WTC11 (cell line): ENCODE measurements around the gene SCGB1C1. TPM values are rescaled to one million over a fixed set of nuclear protein-coding genes. Genes with fewer than 3 reads are reported as not detected.
A peak's percentile ranks its signal among the peaks of the same experiment; 100 is the strongest.

ENCODE experiments used
- ATAC-seq: fragments of 200-7000 bp; cut with Tn5 transposase; 2 replicates; pipeline ENCODE4 v1.10.0; 2021; ENCODE audit warnings: mild to moderate bottlenecking, moderate library complexity
- CTCF ChIA-PET: fragments of 300-600 bp; sonication (Branson Sonifier 250); formaldehyde crosslinking; loops from one replicate; lab custom pipeline; 2021; ENCODE audit warnings: antibody characterized with exemption; lab: Charles Lee
- POLR2A ChIA-PET: fragments of 350-600 bp; sonication (Branson Sonifier 250); formaldehyde crosslinking; loops from one replicate; lab custom pipeline; 2021; ENCODE audit warnings: antibody characterized with exemption; lab: Charles Lee
- DNase-seq: peaks from one replicate; pipeline ENCODE4 v3.0.0; 2021; ENCODE audit warnings: low spot score
- H3K27ac Mint-ChIP-seq: 2 replicates; pipeline ENCODE4 v1.8.0; 2021; ENCODE audit warnings: mixed read lengths
- H3K27me3 Mint-ChIP-seq: 2 replicates; pipeline ENCODE4 v1.8.0; 2021; ENCODE audit warnings: low read depth, mild to moderate bottlenecking, moderate library complexity, mixed read lengths
- H3K36me3 Mint-ChIP-seq: 2 replicates; pipeline ENCODE4 v1.8.0; 2021; ENCODE audit warnings: mixed read lengths
- H3K4me1 Mint-ChIP-seq: 2 replicates; pipeline ENCODE4 v1.8.0; 2022; ENCODE audit warnings: mixed read lengths
- H3K4me3 Mint-ChIP-seq: 2 replicates; pipeline ENCODE4 v1.8.0; 2021; ENCODE audit warnings: mild to moderate bottlenecking, moderate library complexity, mixed read lengths
- H3K9me3 Mint-ChIP-seq: 2 replicates; pipeline ENCODE4 v1.8.0; 2021; ENCODE audit warnings: mixed read lengths
- ATF1 ChIP-seq: sonication (generic); formaldehyde crosslinking; IDR thresholded peaks from 2 replicates; pipeline ENCODE4 v1.8.1; 2023; ENCODE audit warnings: mild to moderate bottlenecking, moderate library complexity, missing genetic modification reagents
- E2F5 ChIP-seq: sonication (generic); formaldehyde crosslinking; IDR thresholded peaks from 2 replicates; pipeline ENCODE4 v1.8.1; 2022; ENCODE audit warnings: mild to moderate bottlenecking, moderate library complexity, missing genetic modification reagents
- ELF4 ChIP-seq: sonication (generic); formaldehyde crosslinking; IDR thresholded peaks from 2 replicates; pipeline ENCODE4 v1.8.1; 2022; ENCODE audit warnings: low read depth, mild to moderate bottlenecking, moderate library complexity, missing genetic modification reagents
- ETV6 ChIP-seq: sonication (generic); formaldehyde crosslinking; IDR thresholded peaks from 2 replicates; pipeline ENCODE4 v1.8.1; 2022; ENCODE audit warnings: mild to moderate bottlenecking, missing genetic modification reagents
- FOXJ3 ChIP-seq: sonication (generic); formaldehyde crosslinking; IDR thresholded peaks from 2 replicates; pipeline ENCODE4 v1.9.0; 2021; ENCODE audit warnings: missing genetic modification reagents, mild to moderate bottlenecking, borderline replicate concordance
- GABPB1 ChIP-seq: sonication (generic); formaldehyde crosslinking; IDR thresholded peaks from 2 replicates; pipeline ENCODE4 v1.8.1; 2023; ENCODE audit warnings: mild to moderate bottlenecking, missing genetic modification reagents
- IRF2 ChIP-seq: sonication (generic); formaldehyde crosslinking; IDR thresholded peaks from 2 replicates; pipeline ENCODE4 v1.8.0; 2022; ENCODE audit warnings: low read depth, missing genetic modification reagents, borderline replicate concordance
- MAX ChIP-seq: sonication (generic); formaldehyde crosslinking; IDR thresholded peaks from 2 replicates; pipeline ENCODE4 v1.8.0; 2022; ENCODE audit warnings: mild to moderate bottlenecking, missing genetic modification reagents
- NFATC4 ChIP-seq: fragments of 250-450 bp; sonication (Bioruptor Pico); IDR thresholded peaks from 2 replicates; pipeline ENCODE4 v1.9.0; 2021; ENCODE audit warnings: mild to moderate bottlenecking
- PRDM15 ChIP-seq: sonication (generic); formaldehyde crosslinking; IDR thresholded peaks from 2 replicates; pipeline ENCODE4 v1.8.0; 2022; ENCODE audit warnings: missing genetic modification reagents
- PRRX2 ChIP-seq: fragments of 250-450 bp; sonication (Bioruptor Pico); IDR thresholded peaks from 2 replicates; pipeline ENCODE4 v1.8.0; 2021; ENCODE audit warnings: mild to moderate bottlenecking
- ZMAT4 ChIP-seq: fragments of 250-450 bp; sonication (Bioruptor Pico); IDR thresholded peaks from 2 replicates; pipeline ENCODE4 v1.9.0; 2021; ENCODE audit warnings: mild to moderate bottlenecking
- ZNF219 ChIP-seq: sonication (generic); formaldehyde crosslinking; IDR thresholded peaks from 2 replicates; pipeline ENCODE4 v1.8.0; 2023; ENCODE audit warnings: missing genetic modification reagents, mild to moderate bottlenecking, borderline replicate concordance
- ZNF232 ChIP-seq: sonication (generic); formaldehyde crosslinking; IDR thresholded peaks from 2 replicates; pipeline ENCODE4 v1.8.0; 2022; ENCODE audit warnings: mild to moderate bottlenecking, missing genetic modification reagents
- ZNF263 ChIP-seq: sonication (generic); formaldehyde crosslinking; IDR thresholded peaks from 2 replicates; pipeline ENCODE4 v1.8.1; 2022; ENCODE audit warnings: low read depth, mild to moderate bottlenecking, moderate library complexity, missing genetic modification reagents
- ZNF396 ChIP-seq: fragments of 250-450 bp; sonication (Bioruptor Pico); IDR thresholded peaks from 2 replicates; pipeline ENCODE4 v1.8.0; 2021; ENCODE audit warnings: mild to moderate bottlenecking, moderate library complexity, borderline replicate concordance
- ZNF416 ChIP-seq: fragments of 250-450 bp; sonication (Bioruptor Pico); IDR thresholded peaks from 2 replicates; pipeline ENCODE4 v1.9.0; 2021; ENCODE audit warnings: mild to moderate bottlenecking, inconsistent platforms
- ZNF512 ChIP-seq: sonication (generic); formaldehyde crosslinking; IDR thresholded peaks from 2 replicates; pipeline ENCODE4 v1.8.1; 2022; ENCODE audit warnings: missing genetic modification reagents, borderline replicate concordance
- ZNF671 ChIP-seq: fragments of 250-450 bp; sonication (Bioruptor Pico); IDR thresholded peaks from 2 replicates; pipeline ENCODE4 v1.8.0; 2021; ENCODE audit warnings: mild to moderate bottlenecking
- total RNA-seq: library from RNA; stranded (reverse); gene quantifications from 3 replicates; pipeline ENCODE4 v1.2.3, GENCODE V29; 2021
- TF ChIP-seq, protein P1 (sequence below): sonication (generic); formaldehyde crosslinking; IDR thresholded peaks from 2 replicates; pipeline ENCODE4 v1.8.1; 2023; ENCODE audit warnings: mild to moderate bottlenecking, moderate library complexity, missing genetic modification reagents

The SCGB1C1 gene
- total RNA-seq, 1 experiment from 2014 or later, result not detected

DNA sequence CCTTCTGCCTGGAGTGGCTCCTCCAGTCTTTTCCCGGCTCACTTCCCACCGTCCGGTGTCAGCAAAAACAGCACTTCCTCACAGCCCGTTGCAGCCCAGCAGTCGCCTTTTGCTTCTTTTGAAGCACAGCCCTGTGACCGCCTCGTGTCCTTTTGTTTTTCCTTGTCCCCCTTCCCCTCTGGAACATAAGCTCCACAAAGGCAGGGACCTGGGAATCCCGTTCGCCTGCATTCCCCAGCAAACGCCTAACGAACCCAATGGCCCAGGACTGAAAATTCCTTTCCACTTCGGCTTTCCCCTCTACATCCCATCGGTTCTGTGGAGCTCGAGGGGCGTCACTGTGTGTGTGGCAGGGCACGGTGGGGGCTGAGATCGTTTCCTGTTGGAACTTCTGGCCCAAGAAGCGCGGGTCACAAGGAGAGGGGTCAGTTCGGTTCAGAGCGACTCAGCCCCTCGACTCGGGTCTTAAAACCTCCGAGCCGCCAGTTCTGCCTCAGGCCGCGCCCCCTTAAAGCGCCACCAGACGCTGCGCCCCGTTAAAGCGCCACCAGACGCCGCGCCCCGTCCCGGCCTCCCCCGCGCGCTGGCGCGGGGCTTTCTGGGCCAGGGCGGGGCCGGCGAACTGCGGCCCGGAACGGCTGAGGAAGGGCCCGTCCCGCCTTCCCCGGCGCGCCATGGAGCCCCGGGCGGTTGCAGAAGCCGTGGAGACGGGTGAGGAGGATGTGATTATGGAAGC is 15.5 kb downstream of the SCGB1C1 start (continued):
- TF ChIP-seq, protein P1, sequence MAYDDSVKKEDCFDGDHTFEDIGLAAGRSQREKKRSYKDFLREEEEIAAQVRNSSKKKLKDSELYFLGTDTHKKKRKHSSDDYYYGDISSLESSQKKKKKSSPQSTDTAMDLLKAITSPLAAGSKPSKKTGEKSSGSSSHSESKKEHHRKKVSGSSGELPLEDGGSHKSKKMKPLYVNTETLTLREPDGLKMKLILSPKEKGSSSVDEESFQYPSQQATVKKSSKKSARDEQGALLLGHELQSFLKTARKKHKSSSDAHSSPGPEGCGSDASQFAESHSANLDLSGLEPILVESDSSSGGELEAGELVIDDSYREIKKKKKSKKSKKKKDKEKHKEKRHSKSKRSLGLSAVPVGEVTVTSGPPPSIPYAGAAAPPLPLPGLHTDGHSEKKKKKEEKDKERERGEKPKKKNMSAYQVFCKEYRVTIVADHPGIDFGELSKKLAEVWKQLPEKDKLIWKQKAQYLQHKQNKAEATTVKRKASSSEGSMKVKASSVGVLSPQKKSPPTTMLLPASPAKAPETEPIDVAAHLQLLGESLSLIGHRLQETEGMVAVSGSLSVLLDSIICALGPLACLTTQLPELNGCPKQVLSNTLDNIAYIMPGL (CRISPR knock-in tag), result peak; percentile 51; the same call in 1 of the 2 replicates
- no peak for TF ChIP-seq ZNF512
- 0 out of 2 replicates have a peak, but pooled peaks have one; percentile 63 for TF ChIP-seq E2F5
- no peak for TF ChIP-seq PRRX2 (CRISPR knock-in tag)
- TF ChIP-seq ZNF416, result no peak
- TF ChIP-seq IRF2 (CRISPR knock-in tag), result no peak
- TF ChIP-seq ZMAT4, result no peak
- no peak for TF ChIP-seq ZNF396 (CRISPR knock-in tag)
- no peak for TF ChIP-seq ZNF263 (CRISPR knock-in tag)
- no peak for TF ChIP-seq ELF4 (CRISPR knock-in tag)
- TF ChIP-seq ATF1 (CRISPR knock-in tag), result no peak; the same call in 1 of the 2 replicates
- TF ChIP-seq GABPB1 (CRISPR knock-in tag), result no peak
- TF ChIP-seq, all 79 proteins: peak for 8

DNA sequence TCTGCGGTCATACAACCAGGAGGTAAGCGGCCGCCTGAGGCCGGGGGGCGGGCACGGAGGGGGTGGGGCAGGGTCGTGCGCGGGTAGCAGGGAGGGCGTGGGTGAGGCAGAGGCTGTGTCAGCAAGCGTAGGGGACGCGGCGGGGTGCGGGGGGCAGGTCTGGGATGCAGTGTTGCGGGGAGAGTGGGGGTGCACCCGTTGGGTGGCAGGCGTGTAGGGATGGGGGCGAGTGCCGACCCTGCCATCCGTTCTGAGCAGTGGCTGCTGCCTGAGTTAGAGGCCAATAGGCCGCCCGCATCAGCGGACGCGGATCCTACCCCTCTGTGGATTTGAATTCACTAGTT is 16.0 kb downstream of the SCGB1C1 start:
- Mint-ChIP-seq H3K4me3 (peak overlapping the region; percentile 97), H3K36me3 (peaks cover 32% of the 10 kb centered on the region), H3K27ac (no peak overlapping the region), H3K4me1 (peaks cover 8% of the 10 kb centered on the region; the same call in 1 of the 2 replicates), H3K27me3 (no peaks in the 10 kb centered on the region)
- CTCF ChIA-PET, result interaction anchor here (1.0 to 1.3 kb wide), 2 partner anchors 42 to 156 kb away, joined by 3 to 8 read pairs; no protein-coding TSS in a partner anchor
- no peak for ATAC-seq
- TF ChIP-seq MAX (CRISPR knock-in tag) (peak; percentile 6; the same call in 1 of the 2 replicates), ETV6 (CRISPR knock-in tag) (no peak)
- TF ChIP-seq, all 79 proteins: peak for 1
- H3K9me3 Mint-ChIP-seq, result no peaks in the 10 kb centered on the region
- no peak for DNase-seq
- POLR2A ChIA-PET, result interaction anchor here (1.4 kb wide), 1 partner anchor 147 kb away, joined by 5 read pairs; no protein-coding TSS in a partner anchor

DNA sequence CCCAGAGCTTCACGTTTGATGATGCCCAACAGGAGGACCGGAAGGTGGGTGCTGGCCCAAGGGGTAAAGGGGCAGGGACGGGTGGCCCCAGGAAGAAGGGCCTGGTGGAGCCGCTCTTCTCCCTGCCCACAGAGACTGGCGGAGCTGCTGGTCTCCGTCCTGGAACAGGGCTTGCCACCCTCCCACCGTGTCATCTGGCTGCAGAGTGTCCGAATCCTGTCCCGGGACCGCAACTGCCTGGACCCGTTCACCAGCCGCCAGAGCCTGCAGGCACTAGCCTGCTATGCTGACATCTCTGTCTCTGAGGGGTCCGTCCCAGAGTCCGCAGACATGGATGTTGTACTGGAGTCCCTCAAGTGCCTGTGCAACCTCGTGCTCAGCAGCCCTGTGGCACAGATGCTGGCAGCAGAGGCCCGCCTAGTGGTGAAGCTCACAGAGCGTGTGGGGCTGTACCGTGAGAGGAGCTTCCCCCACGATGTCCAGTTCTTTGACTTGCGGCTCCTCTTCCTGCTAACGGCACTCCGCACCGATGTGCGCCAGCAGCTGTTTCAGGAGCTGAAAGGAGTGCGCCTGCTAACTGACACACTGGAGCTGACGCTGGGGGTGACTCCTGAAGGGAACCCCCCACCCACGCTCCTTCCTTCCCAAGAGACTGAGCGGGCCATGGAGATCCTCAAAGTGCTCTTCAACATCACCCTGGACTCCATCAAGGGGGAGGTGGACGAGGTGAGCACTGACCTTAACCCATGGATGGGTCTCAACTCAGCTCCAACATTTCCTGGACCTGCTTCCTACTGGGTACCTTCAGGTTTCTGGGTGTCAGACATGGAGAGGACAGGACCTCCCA is 16.6 kb downstream of the SCGB1C1 start:
- POLR2A ChIA-PET, result interaction anchor here (0.5 to 1.4 kb wide), 2 partner anchors 35 to 146 kb away, joined by 3 to 5 read pairs; no protein-coding TSS in a partner anchor
- no peak overlapping the region for H3K27ac Mint-ChIP-seq
- peak overlapping the region; percentile 97 for H3K4me3 Mint-ChIP-seq
- no peak for ATAC-seq
- H3K36me3 Mint-ChIP-seq, result peaks cover 33% of the 10 kb centered on the region
- peaks cover 8% of the 10 kb centered on the region; the same call in 1 of the 2 replicates for H3K4me1 Mint-ChIP-seq
- H3K27me3 Mint-ChIP-seq, result no peaks in the 10 kb centered on the region
- no peak for DNase-seq
- no peaks in the 10 kb centered on the region for H3K9me3 Mint-ChIP-seq
- CTCF ChIA-PET, result interaction anchor here (1.0 to 1.3 kb wide), 2 partner anchors 41 to 155 kb away, joined by 3 to 8 read pairs; no protein-coding TSS in a partner anchor
- TF ChIP-seq ELF4 (CRISPR knock-in tag), result no peak
- TF ChIP-seq, protein P1 (CRISPR knock-in tag), result no peak
- TF ChIP-seq NFATC4 (CRISPR knock-in tag), result no peak
- TF ChIP-seq ZNF232, result no peak
- no peak for TF ChIP-seq ZNF671
- TF ChIP-seq FOXJ3 (CRISPR knock-in tag), result no peak
- no peak for TF ChIP-seq ZNF219 (CRISPR knock-in tag)
- no peak for TF ChIP-seq PRDM15 (CRISPR knock-in tag)
